Ascending aorta (tissue), 2 donors: ENCODE data around the gene RABL3. TPM values are rescaled to one million over a fixed set of nuclear protein-coding genes. Genes with fewer than 3 reads are reported as not detected.

Source experiments
- DNase-seq, 2 donors: peaks; one replicate each; pipeline ENCODE4 v3.0.0-alpha.2; 2019; ENCODE audit warnings: low spot score in 2 of 2
- H3K27ac ChIP-seq, 2 donors: fragments of 200-600 bp; sonication (generic); one replicate each; pipeline ENCODE4 v1.5.1; 2016 to 2017; ENCODE audit warnings: mild to moderate bottlenecking in 1 of 2
- H3K27me3 ChIP-seq: fragments of 200-600 bp; sonication (generic); one replicate; pipeline ENCODE4 v1.5.1; 2017
- H3K36me3 ChIP-seq, 2 donors: fragments of 200-600 bp; sonication (generic); one replicate each; pipeline ENCODE4 v1.5.1; 2016
- H3K4me1 ChIP-seq, 2 donors: fragments of 200-600 bp; sonication (generic); one replicate each; pipeline ENCODE4 v1.5.1; 2016 to 2017; ENCODE audit warnings: mild to moderate bottlenecking in 1 of 2
- H3K4me3 ChIP-seq, 2 donors: fragments of 200-600 bp; sonication (generic); one replicate each; pipeline ENCODE4 v1.5.1; 2016 to 2017; ENCODE audit warnings: mild to moderate bottlenecking in 1 of 2
- H3K9me3 ChIP-seq, 2 donors: fragments of 200-600 bp; sonication (generic); one replicate each; pipeline ENCODE4 v1.5.1; 2016
- CTCF ChIP-seq, 3 experiments: fragments of 200-600 bp in 2 of 3; fragments of 450-650 bp in 1 of 3; sonication (generic) in 2 of 3; IDR thresholded peaks; one replicate each; pipeline ENCODE4 v1.5.1; 2016 to 2019; ENCODE audit warnings: antibody characterized with exemption in 3 of 3, mild to moderate bottlenecking in 1 of 3, moderate library complexity in 1 of 3
- intact Hi-C: fragments of 100-400 bp; cut with DNase I; formaldehyde crosslinking; loops from one replicate; pipeline ENCODE4 v1.15.1; 2023
- total RNA-seq: library from RNA; depleted of rRNA; stranded (reverse); fragments of >200 nt; gene quantifications from one replicate; pipeline ENCODE4 v1.1.0, GENCODE V29; 2016

The RABL3 gene
- total RNA-seq, 1 donor from 2014 or later: 3.0 TPM

- H3K9me3 ChIP-seq: no peaks in the 10 kb centered on the region
- no peak overlapping the region for H3K4me3 ChIP-seq
- peaks cover 0 to 19% of the 10 kb centered on the region in 2 donors for H3K36me3 ChIP-seq
- H3K27me3 ChIP-seq: no peaks in the 10 kb centered on the region
- no peak for DNase-seq
- H3K4me1 ChIP-seq: no peaks in the 10 kb centered on the region
- TF ChIP-seq CTCF (IDR thresholded peaks at IDR 0.05): no peak
- intact Hi-C loops: no loop called here
- H3K27ac ChIP-seq: no peak overlapping the region
These were observed 33.1 kb upstream of the RABL3 start for GRCh38 chr3:120775411-120775810.

- no peaks in the 10 kb centered on the region for H3K27me3 ChIP-seq
- no peaks in the 10 kb centered on the region for H3K4me1 ChIP-seq
- DNase-seq: no peak
- no peak overlapping the region for H3K4me3 ChIP-seq
- H3K9me3 ChIP-seq: no peaks in the 10 kb centered on the region
- no peak for TF ChIP-seq CTCF (IDR thresholded peaks at IDR 0.05)
- intact Hi-C loops: no loop called here
- H3K27ac ChIP-seq: no peak overlapping the region
- H3K36me3 ChIP-seq: peaks cover 0 to 19% of the 10 kb centered on the region in 2 donors
These were observed 31.6 kb upstream of the RABL3 start for GRCh38 chr3:120773932-120774331.

GRCh38 chr3:120772081-120772480 is 29.8 kb upstream of the RABL3 start:
- no peak for DNase-seq
- H3K4me3 ChIP-seq: no peak overlapping the region
- no peak overlapping the region for H3K27ac ChIP-seq
- intact Hi-C loops: no loop called here
- H3K9me3 ChIP-seq: no peaks in the 10 kb centered on the region
- no peaks in the 10 kb centered on the region for H3K4me1 ChIP-seq
- TF ChIP-seq CTCF (IDR thresholded peaks at IDR 0.05): no peak
- H3K27me3 ChIP-seq: no peaks in the 10 kb centered on the region
- peaks cover 0 to 19% of the 10 kb centered on the region in 2 donors for H3K36me3 ChIP-seq

- peak overlapping the region in 1 of 2 donors; percentile 26 for H3K27ac ChIP-seq
- H3K36me3 ChIP-seq: peaks cover 0 to 7% of the 10 kb centered on the region in 2 donors
- no peak for TF ChIP-seq CTCF (IDR thresholded peaks at IDR 0.05)
- no peaks in the 10 kb centered on the region for H3K9me3 ChIP-seq
- H3K27me3 ChIP-seq: no peaks in the 10 kb centered on the region
- no peak for DNase-seq
- no peaks in the 10 kb centered on the region for H3K4me1 ChIP-seq
- H3K4me3 ChIP-seq: no peak overlapping the region
- intact Hi-C loops: no loop called here
These were observed 28.6 kb upstream of the RABL3 start for GRCh38 chr3:120770891-120771290.

GRCh38 chr3:120769436-120769835 is 27.1 kb upstream of the RABL3 start:
- no peak for DNase-seq
- Histone ChIP-seq H3K36me3 (peaks cover 0 to 3% of the 10 kb centered on the region in 2 donors), H3K4me1 (no peaks in the 10 kb centered on the region), H3K4me3 (no peak overlapping the region), H3K27me3 (no peaks in the 10 kb centered on the region), H3K9me3 (no peaks in the 10 kb centered on the region), H3K27ac (no peak overlapping the region)
- TF ChIP-seq CTCF (IDR thresholded peaks at IDR 0.05): no peak
- intact Hi-C loops: no loop called here

- H3K27me3 ChIP-seq: no peaks in the 10 kb centered on the region
- intact Hi-C loops: no loop called here
- no peaks in the 10 kb centered on the region for H3K9me3 ChIP-seq
- no peak for DNase-seq
- no peaks in the 10 kb centered on the region for H3K4me1 ChIP-seq
- H3K36me3 ChIP-seq: peaks cover 0 to 3% of the 10 kb centered on the region in 2 donors
- no peak overlapping the region for H3K4me3 ChIP-seq
- TF ChIP-seq CTCF (IDR thresholded peaks at IDR 0.05): no peak
- H3K27ac ChIP-seq: no peak overlapping the region
These were observed 24.8 kb upstream of the RABL3 start for GRCh38 chr3:120767106-120767505.
